Measurements from ENCODE around the gene SRSF3.

GRCh38 chr6:36594816-36595643 is 868 bp downstream of the SRSF3 start:
- TF ChIP-seq CTCF (optimal IDR thresholded peaks at IDR 0.05 in 1 of 3, IDR thresholded peaks at IDR 0.05 in 1 of 3, conservative IDR thresholded peaks at IDR 0.05 in 1 of 3; ENCODE audit: extremely low read depth in 1 of 3, insufficient read depth in 2 of 3, low read length in 3 of 3) (no peak), EZH2 (IDR thresholded peaks at IDR 0.05; ENCODE audit: low read length) (no peak)

Data from keratinocyte (primary cell).